ENCODE data around the gene CHST2. TPM values are rescaled to one million over a fixed set of nuclear protein-coding genes. Genes with fewer than 3 reads are reported as not detected.

Gene CHST2
- polyA plus RNA-seq, 1 donor (not counting 4 experiments of a cell fraction or from before 2014, with no cell fraction given): 1.6 TPM

DNA sequence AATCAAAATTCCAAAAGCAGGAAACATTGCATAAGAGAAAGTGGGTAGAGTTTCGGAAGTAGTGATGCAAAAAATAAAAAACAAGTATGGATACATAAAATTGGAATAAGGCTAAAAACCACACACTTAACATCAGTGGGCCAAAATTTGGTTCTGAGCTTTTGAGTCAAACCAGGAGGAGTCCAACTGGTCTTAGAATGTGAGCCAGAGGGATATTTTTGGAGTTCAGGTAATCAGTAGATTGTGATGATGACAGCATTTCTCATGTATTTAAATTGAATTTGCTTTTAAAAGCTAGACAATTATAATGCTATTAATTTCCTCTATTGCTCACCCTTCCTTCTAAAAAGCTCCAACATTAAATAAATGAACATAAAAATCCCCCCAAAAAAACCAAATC is 38.2 kb upstream of the CHST2 start:
- DNase-seq (ENCODE audit: low read depth, low spot score) (no peak), FAIRE-seq (no peak)
- Histone ChIP-seq H3K9me3 (ENCODE audit: control insufficient read depth, low read depth, low read length) (no peaks in the 10 kb centered on the region), H3K9me1 (ENCODE audit: control insufficient read depth, extremely low read depth, insufficient read depth, low read length) (no peaks in the 10 kb centered on the region), H3K27ac (ENCODE audit: control insufficient read depth, insufficient read depth, low read length) (no peak overlapping the region), H2AFZ (ENCODE audit: control insufficient read depth, low read length) (no peak overlapping the region), H3K27me3 (ENCODE audit: control insufficient read depth, extremely low read depth, insufficient read depth, low read length) (no peaks in the 10 kb centered on the region), H4K20me1 (ENCODE audit: control insufficient read depth, extremely low read depth, insufficient read depth, low read length) (no peaks in the 10 kb centered on the region), H3K4me2 (ENCODE audit: control insufficient read depth, extremely low read depth, insufficient read depth, low read depth, low read length) (no peak overlapping the region), H3K4me3 (ENCODE audit: control insufficient read depth in 2 of 3, extremely low read depth in 1 of 3, insufficient read depth in 2 of 3, low read depth in 1 of 3, low read length in 3 of 3) (no peak overlapping the region), H3K4me1 (ENCODE audit: control insufficient read depth, extremely low read depth, insufficient read depth, low read length) (no peaks in the 10 kb centered on the region), H3K36me3 (ENCODE audit: control insufficient read depth in 2 of 2, extremely low read depth in 1 of 2, insufficient read depth in 2 of 2, low read length in 2 of 2) (no peaks in the 10 kb centered on the region), H3K9ac (ENCODE audit: control insufficient read depth, extremely low read depth, insufficient read depth, low read length) (no peak overlapping the region), H3K79me2 (ENCODE audit: control insufficient read depth, insufficient read depth, low read length) (no peaks in the 10 kb centered on the region)
- TF ChIP-seq, protein P1, sequence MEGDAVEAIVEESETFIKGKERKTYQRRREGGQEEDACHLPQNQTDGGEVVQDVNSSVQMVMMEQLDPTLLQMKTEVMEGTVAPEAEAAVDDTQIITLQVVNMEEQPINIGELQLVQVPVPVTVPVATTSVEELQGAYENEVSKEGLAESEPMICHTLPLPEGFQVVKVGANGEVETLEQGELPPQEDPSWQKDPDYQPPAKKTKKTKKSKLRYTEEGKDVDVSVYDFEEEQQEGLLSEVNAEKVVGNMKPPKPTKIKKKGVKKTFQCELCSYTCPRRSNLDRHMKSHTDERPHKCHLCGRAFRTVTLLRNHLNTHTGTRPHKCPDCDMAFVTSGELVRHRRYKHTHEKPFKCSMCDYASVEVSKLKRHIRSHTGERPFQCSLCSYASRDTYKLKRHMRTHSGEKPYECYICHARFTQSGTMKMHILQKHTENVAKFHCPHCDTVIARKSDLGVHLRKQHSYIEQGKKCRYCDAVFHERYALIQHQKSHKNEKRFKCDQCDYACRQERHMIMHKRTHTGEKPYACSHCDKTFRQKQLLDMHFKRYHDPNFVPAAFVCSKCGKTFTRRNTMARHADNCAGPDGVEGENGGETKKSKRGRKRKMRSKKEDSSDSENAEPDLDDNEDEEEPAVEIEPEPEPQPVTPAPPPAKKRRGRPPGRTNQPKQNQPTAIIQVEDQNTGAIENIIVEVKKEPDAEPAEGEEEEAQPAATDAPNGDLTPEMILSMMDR (optimal IDR thresholded peaks at IDR 0.05 in 1 of 3, IDR thresholded peaks at IDR 0.05 in 1 of 3, conservative IDR thresholded peaks at IDR 0.05 in 1 of 3; ENCODE audit: extremely low read depth in 1 of 3, insufficient read depth in 2 of 3, low read length in 3 of 3): no peak
- TF ChIP-seq EZH2 (IDR thresholded peaks at IDR 0.05; ENCODE audit: low read length): no peak
- dilution Hi-C loops (cut with MboI; ENCODE audit: extremely low pct_ligation_motif_present, low sequenced_read_pairs): no loop called here

DNA sequence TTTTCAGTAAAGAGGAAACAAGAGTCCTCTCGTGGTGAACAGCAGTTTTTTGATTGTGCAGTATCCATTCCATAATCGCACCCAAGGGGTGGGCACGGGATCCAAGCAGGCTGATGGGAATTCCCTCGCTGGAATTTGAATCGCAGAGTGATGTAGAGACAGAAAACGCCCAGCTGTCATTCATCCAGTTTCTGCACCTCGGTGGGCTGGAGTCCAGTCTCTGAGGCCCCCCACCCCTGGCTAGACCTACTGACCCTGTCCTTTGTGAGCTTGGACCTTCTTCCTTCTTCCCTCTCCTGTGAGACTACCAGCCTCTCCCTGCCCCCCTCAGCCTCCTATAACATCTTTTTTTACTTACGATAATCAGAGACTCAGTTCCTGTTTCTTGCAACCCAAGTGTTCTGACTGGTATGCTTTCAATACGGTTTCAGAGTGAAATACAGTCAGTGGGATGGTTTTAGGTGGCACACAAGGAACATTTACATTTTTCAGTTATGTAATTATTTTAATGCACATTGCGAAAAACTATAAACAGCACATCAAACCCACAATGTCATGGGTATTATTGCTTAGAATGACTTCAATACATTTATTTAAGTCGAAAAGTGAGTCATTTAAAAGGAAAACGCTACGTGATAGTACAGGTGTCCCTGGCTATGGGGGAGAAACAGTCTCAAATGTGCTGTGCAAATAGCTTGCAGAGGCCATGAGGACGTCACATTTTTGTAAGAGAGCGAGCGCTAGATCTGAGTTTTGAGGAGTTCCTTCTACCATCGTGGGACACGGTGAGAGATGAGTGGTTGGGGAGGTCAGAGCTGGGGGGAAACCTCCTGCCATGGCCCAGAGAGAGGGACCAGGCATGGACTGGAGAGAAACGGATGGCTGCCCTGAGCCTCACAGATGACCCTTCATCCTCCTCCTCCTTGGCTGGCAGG is 37.5 kb upstream of the CHST2 start:
- dilution Hi-C loops (cut with MboI; ENCODE audit: extremely low pct_ligation_motif_present, low sequenced_read_pairs): no loop called here
- Histone ChIP-seq H3K9me1 (ENCODE audit: control insufficient read depth, extremely low read depth, insufficient read depth, low read length) (no peaks in the 10 kb centered on the region), H3K27ac (ENCODE audit: control insufficient read depth, insufficient read depth, low read length) (no peak overlapping the region), H3K4me2 (ENCODE audit: control insufficient read depth, extremely low read depth, insufficient read depth, low read depth, low read length) (no peak overlapping the region), H3K4me1 (ENCODE audit: control insufficient read depth, extremely low read depth, insufficient read depth, low read length) (no peaks in the 10 kb centered on the region), H3K36me3 (ENCODE audit: control insufficient read depth in 2 of 2, extremely low read depth in 1 of 2, insufficient read depth in 2 of 2, low read length in 2 of 2) (no peaks in the 10 kb centered on the region), H4K20me1 (ENCODE audit: control insufficient read depth, extremely low read depth, insufficient read depth, low read length) (no peaks in the 10 kb centered on the region), H3K9me3 (ENCODE audit: control insufficient read depth, low read depth, low read length) (no peaks in the 10 kb centered on the region), H3K9ac (ENCODE audit: control insufficient read depth, extremely low read depth, insufficient read depth, low read length) (no peak overlapping the region), H3K4me3 (ENCODE audit: control insufficient read depth in 2 of 3, extremely low read depth in 1 of 3, insufficient read depth in 2 of 3, low read depth in 1 of 3, low read length in 3 of 3) (no peak overlapping the region), H3K79me2 (ENCODE audit: control insufficient read depth, insufficient read depth, low read length) (no peaks in the 10 kb centered on the region), H2AFZ (ENCODE audit: control insufficient read depth, low read length) (no peak overlapping the region), H3K27me3 (ENCODE audit: control insufficient read depth, extremely low read depth, insufficient read depth, low read length) (no peaks in the 10 kb centered on the region)
- FAIRE-seq: no peak
- TF ChIP-seq, protein P1 (optimal IDR thresholded peaks at IDR 0.05 in 1 of 3, IDR thresholded peaks at IDR 0.05 in 1 of 3, conservative IDR thresholded peaks at IDR 0.05 in 1 of 3; ENCODE audit: extremely low read depth in 1 of 3, insufficient read depth in 2 of 3, low read length in 3 of 3): no peak
- no peak for TF ChIP-seq EZH2 (IDR thresholded peaks at IDR 0.05; ENCODE audit: low read length)
- no peak for DNase-seq (ENCODE audit: low read depth, low spot score)
